Measurements from ENCODE around the gene GJB2. TPM values are rescaled to one million over a fixed set of nuclear protein-coding genes. Genes with fewer than 3 reads are reported as not detected.
A peak's percentile ranks its signal among the peaks of the same experiment; 100 is the strongest.

The GJB2 gene
- total RNA-seq, 4 donors from 2014 or later = 0.46 to 3.1 (median 1.4) TPM

- Histone ChIP-seq H3K27me3 (no peaks in the 10 kb centered on the region), H3K27ac (no peak overlapping the region), H3K4me1 (no peaks in the 10 kb centered on the region), H3K36me3 (no peaks in the 10 kb centered on the region), H3K9me3 (no peaks in the 10 kb centered on the region), H3K4me3 (replicated peaks in 1 of 3) (no peak overlapping the region)
- 19% methylated on average over 5 of the region's 5 CpGs for WGBS, 2 donors
- peak; percentile 49 to 54 for DNase-seq
- TF ChIP-seq CTCF (IDR thresholded peaks at IDR 0.05) (peak; percentile 28 to 86 (median 81)), POLR2A (IDR thresholded peaks at IDR 0.05) (no peak)
- intact Hi-C loops (cut with DNase I) = loop anchor here (10.0 kb wide), 2 partner anchors 532 to 742 kb away; no protein-coding TSS in a partner anchor
These were observed 10.4 kb downstream of the GJB2 start for GRCh38 chr13:20182231-20182846.

GRCh38 chr13:20181188-20181587 lies 11.6 kb downstream of the GJB2 start:
- no peak overlapping the region for H3K27ac ChIP-seq
- H3K27me3 ChIP-seq = no peaks in the 10 kb centered on the region
- no peaks in the 10 kb centered on the region for H3K4me1 ChIP-seq
- TF ChIP-seq POLR2A (IDR thresholded peaks at IDR 0.05) = no peak
- no peak for TF ChIP-seq CTCF (IDR thresholded peaks at IDR 0.05)
- no peak overlapping the region for H3K4me3 ChIP-seq (replicated peaks in 1 of 3)
- intact Hi-C loops (cut with DNase I) = loop anchor here (10.0 kb wide), 2 partner anchors 534 to 744 kb away; no protein-coding TSS in a partner anchor
- H3K36me3 ChIP-seq = no peaks in the 10 kb centered on the region
- WGBS, 2 donors = 64 to 74% methylated on average over 3 of the region's 3 CpGs
- no peaks in the 10 kb centered on the region for H3K9me3 ChIP-seq
- no peak for DNase-seq

- WGBS, 2 donors = 74 to 83% methylated on average over 5 of the region's 5 CpGs
- no peaks in the 10 kb centered on the region for H3K27me3 ChIP-seq
- no peaks in the 10 kb centered on the region for H3K4me1 ChIP-seq
- no peak overlapping the region for H3K27ac ChIP-seq
- no peaks in the 10 kb centered on the region for H3K9me3 ChIP-seq
- no peaks in the 10 kb centered on the region for H3K36me3 ChIP-seq
- TF ChIP-seq CTCF (IDR thresholded peaks at IDR 0.05) (no peak), POLR2A (IDR thresholded peaks at IDR 0.05) (no peak)
- no peak overlapping the region for H3K4me3 ChIP-seq (replicated peaks in 1 of 3)
- DNase-seq = no peak
- intact Hi-C loops (cut with DNase I) = no loop called here
These were observed 14.6 kb downstream of the GJB2 start for GRCh38 chr13:20178156-20178555.

- no peaks in the 10 kb centered on the region for H3K9me3 ChIP-seq
- TF ChIP-seq CTCF (IDR thresholded peaks at IDR 0.05) (no peak), POLR2A (IDR thresholded peaks at IDR 0.05) (no peak)
- no peak overlapping the region for H3K4me3 ChIP-seq (replicated peaks in 1 of 3)
- intact Hi-C loops (cut with DNase I) = no loop called here
- DNase-seq = no peak
- no peaks in the 10 kb centered on the region for H3K27me3 ChIP-seq
- no peaks in the 10 kb centered on the region for H3K4me1 ChIP-seq
- H3K36me3 ChIP-seq = no peaks in the 10 kb centered on the region
- 30 to 48% methylated on average over 33 to 60 of the region's 67 CpGs for WGBS, 2 donors
- H3K27ac ChIP-seq = no peak overlapping the region
These were observed 15.5 kb downstream of the GJB2 start for GRCh38 chr13:20177049-20177831.
